ENCODE results near the gene TEN1. TPM values are rescaled to one million over a fixed set of nuclear protein-coding genes. Genes with fewer than 3 reads are reported as not detected.

The TEN1 gene
- total and polyA plus RNA-seq, 2 of the 13 experiments (the other 11 are each of a cell fraction or from before 2014, with no cell fraction given): 18.0 to 21.3 TPM

DNA sequence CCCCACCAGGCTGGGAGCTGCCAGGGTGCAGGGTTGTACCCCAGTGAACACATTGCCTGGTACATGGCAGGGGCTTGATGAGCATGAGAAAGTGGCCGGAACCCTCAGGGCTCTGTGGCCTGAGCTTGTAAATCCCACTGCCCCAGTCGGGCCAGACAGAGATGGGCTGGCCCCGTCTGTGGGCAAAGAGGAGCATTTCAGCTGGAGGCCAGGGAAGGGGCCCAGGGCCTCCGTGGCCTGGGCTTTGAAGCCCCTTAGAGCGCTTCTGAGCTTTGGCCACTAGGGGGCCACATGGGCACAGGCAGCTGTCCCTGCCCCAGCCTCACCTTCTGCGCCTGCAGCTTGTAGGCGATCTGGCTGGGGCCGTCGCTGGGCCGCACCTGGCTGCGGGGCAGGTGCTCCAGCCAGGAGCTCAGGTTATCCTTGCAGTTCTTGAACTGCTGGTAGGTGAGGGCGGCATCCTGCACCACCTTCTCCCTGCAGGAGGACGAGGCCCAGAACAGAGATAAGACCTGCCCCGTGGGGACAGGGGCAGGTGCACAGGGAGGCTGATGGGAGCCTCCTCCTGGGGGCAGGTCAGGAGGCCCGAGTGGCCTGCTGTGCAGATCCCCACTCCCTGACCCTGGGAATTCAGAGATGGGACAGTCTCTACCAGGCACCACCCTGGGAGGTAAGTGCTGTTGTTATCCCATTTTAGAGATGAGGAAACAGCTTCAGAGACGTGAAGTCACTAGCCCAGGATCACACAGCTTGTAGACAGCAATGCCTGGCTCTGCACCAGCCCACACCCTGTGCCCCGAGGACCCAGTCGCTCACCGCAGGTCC lies 35.3 kb downstream of the TEN1 start:
- H4K20me1 ChIP-seq (ENCODE audit: insufficient read depth, low read length): no peaks in the 10 kb centered on the region
- intact Hi-C loops (cut with micrococcal nuclease; ENCODE audit: unreplicated experiment) (loop anchor here (1.0 to 2.0 kb wide), 2 partner anchors 42 to 168 kb away; no protein-coding TSS in a partner anchor), in situ Hi-C loops (cut with HindIII; ENCODE audit: extremely low pct_ligation_motif_present, low pct_unique_long_range_greater_than_20kb) (no loop called here)
- no TSS peak for BruUV-seq (replicated peaks)
- no peaks in the 10 kb centered on the region for H3K79me2 ChIP-seq (ENCODE audit: insufficient read depth, low read length)
- peaks cover 5% of the 10 kb centered on the region; the same call in 1 of the 2 replicates for H3K4me1 ChIP-seq (ENCODE audit: insufficient read depth, low read length)
- ATAC-seq (peak; percentile 92), FAIRE-seq (peak; percentile 77), DNase-seq (ENCODE audit: low spot score) (peak; percentile 72)
- no peak overlapping the region for H3K4me3 ChIP-seq (replicated peaks in 1 of 3; ENCODE audit: insufficient read depth in 1 of 3, low read depth in 2 of 3, low read length in 3 of 3)
- no peaks in the 10 kb centered on the region for H3K9me3 ChIP-seq (ENCODE audit: low read length)
- H3K27me3 ChIP-seq (ENCODE audit: control insufficient read depth in 1 of 2, insufficient read depth in 2 of 2, low read length in 2 of 2): no peaks in the 10 kb centered on the region
- no peak overlapping the region for H3K4me2 ChIP-seq (ENCODE audit: low read depth, low read length)
- H2AFZ ChIP-seq (ENCODE audit: low read length): no peak overlapping the region
- no peak overlapping the region for H3K9ac ChIP-seq (ENCODE audit: insufficient read depth, low read depth, low read length)
- POLR2A ChIA-PET: interaction anchor here (0.9 to 2.0 kb wide), 12 partner anchors 9 to 138 kb away, joined by 3 to 9 read pairs (median 4); partner anchors contain the start of genes ACOX1, CDK3, EVPL and FBF1
- 55% methylated on average over 19 of the region's 19 CpGs for WGBS (ENCODE audit: low lambda C conversion rate)
- H3K36me3 ChIP-seq (replicated peaks in 1 of 2; ENCODE audit: control insufficient read depth in 1 of 2, insufficient read depth in 2 of 2, low read length in 2 of 2): peaks cover 4 to 5% of the 10 kb centered on the region in 2 experiments; a peak in 3 of 5 replicates
- CTCF ChIA-PET (ENCODE audit: low intra/inter-chr PET ratio, low total read pairs): interaction anchor here (1.1 to 1.9 kb wide), 4 partner anchors 9 to 265 kb away, joined by 4 to 7 read pairs (median 5); no protein-coding TSS in a partner anchor
- H3K27ac ChIP-seq (ENCODE audit: extremely low read length, insufficient read depth, low read length): no peak overlapping the region
- no peak for TF ChIP-seq ELF4 (CRISPR knock-in tag; IDR thresholded peaks at IDR 0.05; ENCODE audit: borderline replicate concordance)
- no peak for TF ChIP-seq NFE2 (CRISPR knock-in tag; IDR thresholded peaks at IDR 0.05)
- peak; percentile 73 for TF ChIP-seq TEAD3 (CRISPR knock-in tag; optimal IDR thresholded peaks at IDR 0.05; ENCODE audit: borderline replicate concordance)
- TF ChIP-seq, protein P1, sequence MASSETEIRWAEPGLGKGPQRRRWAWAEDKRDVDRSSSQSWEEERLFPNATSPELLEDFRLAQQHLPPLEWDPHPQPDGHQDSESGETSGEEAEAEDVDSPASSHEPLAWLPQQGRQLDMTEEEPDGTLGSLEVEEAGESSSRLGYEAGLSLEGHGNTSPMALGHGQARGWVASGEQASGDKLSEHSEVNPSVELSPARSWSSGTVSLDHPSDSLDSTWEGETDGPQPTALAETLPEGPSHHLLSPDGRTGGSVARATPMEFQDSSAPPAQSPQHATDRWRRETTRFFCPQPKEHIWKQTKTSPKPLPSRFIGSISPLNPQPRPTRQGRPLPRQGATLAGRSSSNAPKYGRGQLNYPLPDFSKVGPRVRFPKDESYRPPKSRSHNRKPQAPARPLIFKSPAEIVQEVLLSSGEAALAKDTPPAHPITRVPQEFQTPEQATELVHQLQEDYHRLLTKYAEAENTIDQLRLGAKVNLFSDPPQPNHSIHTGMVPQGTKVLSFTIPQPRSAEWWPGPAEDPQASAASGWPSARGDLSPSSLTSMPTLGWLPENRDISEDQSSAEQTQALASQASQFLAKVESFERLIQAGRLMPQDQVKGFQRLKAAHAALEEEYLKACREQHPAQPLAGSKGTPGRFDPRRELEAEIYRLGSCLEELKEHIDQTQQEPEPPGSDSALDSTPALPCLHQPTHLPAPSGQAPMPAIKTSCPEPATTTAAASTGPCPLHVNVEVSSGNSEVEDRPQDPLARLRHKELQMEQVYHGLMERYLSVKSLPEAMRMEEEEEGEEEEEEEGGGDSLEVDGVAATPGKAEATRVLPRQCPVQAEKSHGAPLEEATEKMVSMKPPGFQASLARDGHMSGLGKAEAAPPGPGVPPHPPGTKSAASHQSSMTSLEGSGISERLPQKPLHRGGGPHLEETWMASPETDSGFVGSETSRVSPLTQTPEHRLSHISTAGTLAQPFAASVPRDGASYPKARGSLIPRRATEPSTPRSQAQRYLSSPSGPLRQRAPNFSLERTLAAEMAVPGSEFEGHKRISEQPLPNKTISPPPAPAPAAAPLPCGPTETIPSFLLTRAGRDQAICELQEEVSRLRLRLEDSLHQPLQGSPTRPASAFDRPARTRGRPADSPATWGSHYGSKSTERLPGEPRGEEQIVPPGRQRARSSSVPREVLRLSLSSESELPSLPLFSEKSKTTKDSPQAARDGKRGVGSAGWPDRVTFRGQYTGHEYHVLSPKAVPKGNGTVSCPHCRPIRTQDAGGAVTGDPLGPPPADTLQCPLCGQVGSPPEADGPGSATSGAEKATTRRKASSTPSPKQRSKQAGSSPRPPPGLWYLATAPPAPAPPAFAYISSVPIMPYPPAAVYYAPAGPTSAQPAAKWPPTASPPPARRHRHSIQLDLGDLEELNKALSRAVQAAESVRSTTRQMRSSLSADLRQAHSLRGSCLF (CRISPR knock-in tag; IDR thresholded peaks at IDR 0.05; ENCODE audit: borderline replicate concordance): no peak
- peak; percentile 16; the same call in 1 of the 2 replicates for TF ChIP-seq DNMT1 (CRISPR knock-in tag; IDR thresholded peaks at IDR 0.05)
- no peak for TF ChIP-seq MTA3 (CRISPR knock-in tag; IDR thresholded peaks at IDR 0.05)
- no peak for TF ChIP-seq ZMAT3 (CRISPR knock-in tag; conservative IDR thresholded peaks at IDR 0.05)
- peak; percentile 82 for TF ChIP-seq ZNF768 (CRISPR knock-in tag; IDR thresholded peaks at IDR 0.05)
- TF ChIP-seq, protein P2, sequence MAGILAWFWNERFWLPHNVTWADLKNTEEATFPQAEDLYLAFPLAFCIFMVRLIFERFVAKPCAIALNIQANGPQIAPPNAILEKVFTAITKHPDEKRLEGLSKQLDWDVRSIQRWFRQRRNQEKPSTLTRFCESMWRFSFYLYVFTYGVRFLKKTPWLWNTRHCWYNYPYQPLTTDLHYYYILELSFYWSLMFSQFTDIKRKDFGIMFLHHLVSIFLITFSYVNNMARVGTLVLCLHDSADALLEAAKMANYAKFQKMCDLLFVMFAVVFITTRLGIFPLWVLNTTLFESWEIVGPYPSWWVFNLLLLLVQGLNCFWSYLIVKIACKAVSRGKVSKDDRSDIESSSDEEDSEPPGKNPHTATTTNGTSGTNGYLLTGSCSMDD (CRISPR knock-in tag; IDR thresholded peaks at IDR 0.05): no peak
- no peak for TF ChIP-seq ZBTB3 (CRISPR knock-in tag; IDR thresholded peaks at IDR 0.05; ENCODE audit: borderline replicate concordance, low read depth)
- TF ChIP-seq ZNF761 (CRISPR knock-in tag; conservative IDR thresholded peaks at IDR 0.05): no peak
- TF ChIP-seq FIP1L1 (IDR thresholded peaks at IDR 0.05; ENCODE audit: borderline replicate concordance, insufficient read depth, low read depth, low read length): no peak
- TF ChIP-seq HOXD1 (CRISPR knock-in tag; IDR thresholded peaks at IDR 0.05): no peak
- TF ChIP-seq ARNTL (CRISPR knock-in tag; IDR thresholded peaks at IDR 0.05): no peak
- no peak for TF ChIP-seq HHEX (CRISPR knock-in tag; IDR thresholded peaks at IDR 0.05)
- TF ChIP-seq, protein P3, sequence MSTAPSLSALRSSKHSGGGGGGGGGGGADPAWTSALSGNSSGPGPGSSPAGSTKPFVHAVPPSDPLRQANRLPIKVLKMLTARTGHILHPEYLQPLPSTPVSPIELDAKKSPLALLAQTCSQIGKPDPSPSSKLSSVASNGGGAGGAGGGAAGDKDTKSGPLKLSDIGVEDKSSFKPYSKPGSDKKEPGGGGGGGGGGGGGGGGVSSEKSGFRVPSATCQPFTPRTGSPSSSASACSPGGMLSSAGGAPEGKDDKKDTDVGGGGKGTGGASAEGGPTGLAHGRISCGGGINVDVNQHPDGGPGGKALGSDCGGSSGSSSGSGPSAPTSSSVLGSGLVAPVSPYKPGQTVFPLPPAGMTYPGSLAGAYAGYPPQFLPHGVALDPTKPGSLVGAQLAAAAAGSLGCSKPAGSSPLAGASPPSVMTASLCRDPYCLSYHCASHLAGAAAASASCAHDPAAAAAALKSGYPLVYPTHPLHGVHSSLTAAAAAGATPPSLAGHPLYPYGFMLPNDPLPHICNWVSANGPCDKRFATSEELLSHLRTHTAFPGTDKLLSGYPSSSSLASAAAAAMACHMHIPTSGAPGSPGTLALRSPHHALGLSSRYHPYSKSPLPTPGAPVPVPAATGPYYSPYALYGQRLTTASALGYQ (CRISPR knock-in tag; IDR thresholded peaks at IDR 0.05): no peak

All from HepG2 (cell line).